GM04504 (cell line): ENCODE measurements around the gene GRIN1.

Experiments
- DNase-seq: peaks from one replicate; pipeline ENCODE4 v3.0.0-alpha.2; 2012; ENCODE audit warnings: low read depth

GRIN1 gene

DNA sequence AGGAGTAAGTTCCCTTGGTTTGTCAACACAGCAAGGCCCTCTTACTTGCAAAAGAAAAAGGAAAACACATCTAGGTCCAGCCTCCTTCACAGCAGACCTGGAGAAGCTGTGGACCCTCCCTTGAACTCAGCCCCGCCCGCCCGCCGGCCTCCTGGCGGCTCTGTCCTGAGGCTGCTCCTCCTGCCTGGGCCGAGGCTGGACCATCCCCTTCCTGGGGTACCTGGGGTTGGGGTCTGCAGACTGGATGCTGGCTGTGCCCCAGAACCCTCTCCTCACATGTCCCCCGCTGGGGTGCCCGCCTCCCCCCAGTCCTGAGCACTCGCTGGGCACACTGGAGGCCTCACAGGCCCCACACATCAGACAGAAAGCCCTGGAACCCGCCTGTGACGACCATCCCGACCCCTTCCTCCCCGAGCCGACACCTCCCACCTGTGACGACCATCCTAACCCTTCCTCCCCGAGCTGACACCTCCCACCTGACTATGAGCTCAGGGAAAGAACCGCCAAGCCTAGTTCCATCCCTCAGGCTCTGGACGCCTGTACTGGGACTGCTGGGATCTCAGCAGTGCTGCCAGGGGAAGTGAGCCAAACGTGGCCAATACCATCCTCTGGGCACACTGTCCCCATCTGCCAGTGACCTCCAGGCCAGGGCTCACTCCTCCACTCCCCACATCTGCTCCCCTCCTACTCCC lies 40.1 kb downstream of the GRIN1 start:
- no peak for DNase-seq

DNA sequence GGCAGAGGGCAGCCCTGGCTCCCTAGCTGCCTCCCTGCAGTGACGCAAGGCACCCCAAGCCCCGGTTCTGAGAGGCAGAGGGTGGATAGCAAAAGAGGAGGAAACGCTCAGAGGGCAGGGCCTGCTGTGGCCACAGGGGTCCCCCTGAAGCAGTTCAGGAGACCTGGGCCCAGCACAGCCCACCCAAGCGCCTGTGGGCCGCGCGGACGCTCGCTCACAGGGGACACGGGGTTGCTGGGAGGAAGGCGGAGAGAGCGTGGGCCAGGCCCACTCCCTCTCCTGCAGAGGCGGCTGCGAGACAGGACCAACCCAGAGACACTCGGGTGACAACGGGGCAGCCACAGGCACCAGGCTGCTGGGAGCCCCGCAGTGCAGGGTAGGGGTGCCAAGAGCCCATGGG lies 40.8 kb downstream of the GRIN1 start:
- DNase-seq, result no peak

DNA sequence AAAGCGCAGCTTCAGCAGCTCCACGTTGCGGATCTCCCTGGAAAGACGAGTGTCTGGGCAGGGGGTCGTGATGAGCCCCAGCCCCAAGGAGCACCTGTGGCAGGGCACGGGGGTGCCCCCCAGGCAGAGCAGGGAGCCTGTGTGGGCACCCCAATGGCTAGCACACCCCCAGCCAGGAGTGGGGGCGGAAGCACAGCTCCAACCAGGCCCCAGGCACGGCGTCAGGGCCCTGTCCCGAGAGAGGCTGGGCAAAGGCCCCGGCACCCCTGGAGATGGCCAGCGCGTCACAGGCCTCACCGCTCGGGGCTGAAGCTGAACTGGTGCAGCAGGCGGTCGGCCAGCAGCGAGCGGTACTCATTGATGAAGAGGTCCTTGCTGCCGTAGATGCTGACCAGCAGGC lies 41.5 kb downstream of the GRIN1 start:
- no peak for DNase-seq

DNA sequence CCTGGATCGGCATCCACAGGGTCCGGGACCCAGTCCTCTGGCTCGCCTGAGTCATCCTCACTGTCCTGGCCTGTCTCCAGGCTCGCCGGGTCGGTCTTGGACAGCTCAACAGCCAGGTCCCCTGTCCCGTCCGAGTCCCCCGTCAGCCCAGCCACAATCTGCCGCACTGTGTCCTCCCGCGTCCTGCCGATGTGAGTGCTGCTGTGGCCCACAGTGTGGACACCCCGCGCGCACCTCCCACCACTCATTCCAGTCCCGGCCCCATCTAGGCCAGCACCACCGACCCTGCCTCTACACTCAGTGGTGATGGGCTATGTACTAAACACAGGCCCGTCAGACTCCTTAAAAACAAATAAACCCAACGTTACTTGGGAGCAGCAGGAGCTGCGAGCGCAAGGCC lies 42.7 kb downstream of the GRIN1 start:
- no peak for DNase-seq

DNA sequence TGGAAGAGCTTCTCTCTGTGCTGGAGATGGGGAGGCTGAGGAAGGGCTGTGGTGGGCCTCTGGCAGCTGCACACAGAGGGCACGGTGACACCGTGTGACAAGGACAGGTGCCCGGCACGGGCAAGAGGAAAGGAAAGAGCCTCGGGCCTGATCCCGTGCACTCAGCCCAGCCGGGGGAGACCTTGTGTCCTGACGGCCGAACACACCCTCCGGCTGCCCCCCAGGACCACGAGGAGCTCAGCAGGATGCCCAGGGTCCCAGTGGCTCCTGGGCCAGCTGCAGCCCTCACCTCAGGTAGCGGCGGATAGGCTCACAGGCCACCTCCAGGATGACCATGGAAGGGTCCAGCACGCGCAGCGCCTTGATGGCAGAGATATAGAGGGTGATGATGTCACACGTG lies 43.9 kb downstream of the GRIN1 start:
- no peak for DNase-seq

DNA sequence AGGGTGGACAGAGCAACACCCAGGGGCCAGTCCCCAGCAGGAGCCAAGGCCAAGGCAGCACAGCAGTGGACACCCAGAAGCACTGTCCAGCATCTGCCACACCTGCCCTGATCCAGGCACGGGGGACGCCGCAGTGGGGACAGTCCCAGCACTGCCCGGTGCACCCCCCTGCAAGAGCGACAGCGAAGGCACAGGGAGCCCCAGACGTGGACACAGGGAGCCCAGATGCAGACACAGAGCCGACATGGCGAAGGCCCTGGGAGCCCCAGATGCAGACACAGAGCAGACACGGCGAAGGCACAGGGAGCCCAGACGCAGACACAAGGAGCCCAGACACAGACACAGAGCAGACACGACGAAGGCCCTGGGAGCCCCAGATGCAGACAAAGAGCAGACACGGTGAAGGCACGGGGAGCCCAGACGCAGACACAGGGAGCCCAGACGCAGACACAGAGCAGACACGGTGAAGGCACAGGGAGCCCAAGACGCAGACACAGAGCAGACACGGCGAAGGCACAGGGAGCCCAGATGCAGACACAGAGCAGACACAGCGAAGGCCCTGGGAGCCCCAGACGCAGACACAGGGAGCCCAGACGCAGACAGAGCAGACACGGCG lies 45.1 kb downstream of the GRIN1 start:
- no peak for DNase-seq

DNA sequence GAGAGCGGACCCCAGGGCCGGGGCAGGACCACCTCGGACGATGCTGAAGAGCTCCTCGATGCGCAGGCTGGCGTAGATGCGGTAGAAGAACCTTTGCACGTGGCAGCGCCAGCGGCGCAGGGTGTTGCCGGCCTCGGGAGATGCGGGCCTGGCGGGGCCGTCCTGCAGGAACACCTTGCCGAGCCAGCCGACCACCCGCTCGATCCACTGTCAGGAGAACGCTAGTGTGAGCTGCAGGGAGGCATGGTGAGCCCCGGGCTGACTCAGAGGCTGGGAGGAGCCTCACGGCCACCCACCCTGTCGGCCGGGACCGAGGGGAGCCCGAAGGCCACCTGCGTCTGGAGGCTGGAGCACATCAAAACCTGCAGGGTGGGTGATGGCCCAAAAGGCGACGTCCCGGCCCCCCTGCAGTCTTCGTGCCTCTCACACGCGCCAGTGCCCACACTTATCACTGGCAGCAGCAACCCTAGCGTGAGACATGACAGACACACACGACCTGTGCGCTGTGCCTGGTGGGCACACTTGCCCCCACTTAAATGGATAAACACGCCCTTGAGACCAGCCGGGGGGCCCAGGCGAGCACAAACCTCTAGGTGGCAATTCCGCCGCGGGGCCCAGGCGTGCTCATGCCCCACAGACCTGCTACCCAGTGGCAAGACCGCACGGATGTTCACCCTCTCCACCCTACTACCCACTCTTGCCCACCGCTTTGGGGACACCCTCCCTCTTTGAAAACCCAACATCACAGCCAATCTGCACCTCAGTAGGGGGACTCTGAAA lies 46.1 kb downstream of the GRIN1 start:
- DNase-seq, result no peak

DNA sequence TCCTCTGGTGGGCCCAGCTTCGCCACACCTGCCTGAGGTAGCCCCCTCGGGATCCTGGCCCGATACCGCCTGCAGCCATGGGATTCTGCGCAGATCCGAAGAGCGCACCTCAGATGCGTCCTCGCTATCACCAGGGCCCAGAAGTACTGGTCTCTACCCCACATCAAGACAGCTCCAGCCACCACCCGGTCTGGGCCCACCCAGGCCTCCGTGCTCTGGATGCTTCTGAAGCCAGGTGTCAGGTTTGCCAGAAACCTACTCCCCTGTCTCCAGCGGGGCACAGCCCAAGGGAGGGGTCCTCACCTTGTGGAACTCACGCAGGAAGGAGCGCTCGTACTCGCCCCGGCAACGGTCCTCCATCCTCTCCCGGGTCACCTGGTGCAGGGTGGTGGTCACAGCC lies 47.0 kb downstream of the GRIN1 start:
- DNase-seq, result no peak

DNA sequence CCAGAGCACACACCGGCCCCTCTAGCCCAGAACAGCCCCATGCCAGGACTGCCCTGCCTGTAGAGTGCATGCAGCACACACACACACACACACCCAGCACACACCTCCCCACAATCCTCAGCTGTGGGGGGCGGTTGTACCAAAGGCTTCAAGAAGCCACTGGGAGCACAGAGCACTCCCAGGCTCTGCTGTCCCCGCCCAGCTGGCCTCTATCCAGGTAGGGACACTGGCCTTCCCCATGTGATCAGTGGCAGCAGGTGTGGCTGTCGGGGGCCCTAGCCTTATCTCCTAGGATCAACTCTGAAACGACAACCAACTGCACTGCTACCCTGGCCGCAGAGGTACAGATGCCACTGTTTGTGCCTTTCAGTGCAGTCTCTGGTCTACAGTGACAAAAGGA lies 47.4 kb downstream of the GRIN1 start:
- DNase-seq, result no peak

DNA sequence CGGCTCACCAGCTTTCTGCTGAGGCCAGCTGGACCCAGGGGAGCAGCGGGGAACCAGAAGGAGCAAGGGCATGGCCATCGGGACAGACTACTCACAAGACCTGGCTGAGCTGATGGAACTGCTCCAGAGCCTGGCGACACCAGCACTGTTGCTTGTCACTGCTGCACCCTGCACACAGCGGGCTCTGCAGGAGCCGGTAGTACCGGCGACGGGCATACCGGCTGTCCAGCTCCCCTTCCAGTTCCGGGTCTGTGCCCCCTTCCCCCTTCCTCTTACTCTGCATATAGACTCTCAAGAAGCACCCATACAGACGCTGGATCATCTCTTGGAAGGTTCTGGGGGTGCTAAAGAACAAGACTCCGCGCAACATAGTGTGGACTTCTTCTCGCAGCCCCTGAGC lies 48.4 kb downstream of the GRIN1 start:
- no peak for DNase-seq

DNA sequence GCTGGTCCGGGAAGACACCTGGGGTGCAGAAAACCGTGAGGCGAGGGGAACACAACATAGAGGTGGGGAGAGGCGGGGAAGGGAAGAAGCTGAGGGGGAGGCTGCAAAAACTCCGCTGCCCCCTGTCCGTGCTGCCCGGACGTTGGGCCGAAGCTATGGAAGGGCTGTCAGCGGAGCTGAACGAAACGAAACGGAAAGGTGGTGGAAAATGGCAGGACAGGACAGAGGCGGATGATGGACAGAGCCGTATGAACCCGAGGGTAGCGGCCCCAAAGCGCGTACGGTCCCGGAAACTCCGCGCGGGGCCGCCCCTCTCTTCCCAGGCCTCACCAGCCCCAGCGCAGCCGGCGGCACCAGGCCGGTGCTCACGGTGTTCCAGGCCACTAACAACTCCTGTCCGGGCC lies 49.1 kb downstream of the GRIN1 start:
- DNase-seq, result no peak

DNA sequence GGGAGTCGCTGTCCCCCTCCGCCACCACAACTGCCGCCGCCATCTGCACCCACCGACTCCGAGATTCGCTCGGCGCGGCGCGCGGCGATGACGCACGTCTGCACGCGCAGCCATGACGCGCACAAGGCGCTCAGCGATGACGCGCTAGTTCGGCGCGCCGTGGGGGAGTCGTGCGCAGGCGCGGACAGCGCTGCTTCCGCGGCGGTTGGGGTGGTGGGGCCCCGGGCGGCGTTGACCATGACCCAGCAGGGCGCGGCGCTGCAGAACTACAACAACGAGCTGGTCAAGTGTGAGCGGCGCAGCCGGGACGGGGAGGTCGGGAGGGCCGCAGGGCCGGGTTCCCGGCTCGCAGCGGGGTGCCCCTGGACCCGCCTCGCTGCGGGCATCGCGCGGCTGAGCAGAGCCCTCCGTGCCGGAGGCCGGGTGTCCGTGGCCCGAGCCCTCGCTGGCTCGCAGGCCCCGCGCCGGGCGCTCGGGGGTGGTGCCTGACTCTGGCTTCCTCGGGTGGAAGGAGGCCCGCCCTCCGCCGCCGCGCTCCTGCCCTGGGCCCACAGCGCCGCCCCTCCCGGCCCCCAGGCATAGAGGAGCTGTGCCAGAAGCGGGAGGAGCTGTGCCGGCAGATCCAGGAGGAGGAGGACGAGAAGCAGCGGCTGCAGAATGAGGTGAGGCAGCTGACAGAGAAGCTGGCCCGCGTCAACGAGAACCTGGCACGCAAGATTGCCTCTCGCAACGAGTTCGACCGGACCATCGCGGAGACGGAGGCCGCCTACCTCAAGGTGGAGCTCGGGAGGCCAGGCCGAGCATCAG lies 49.7 kb downstream of the GRIN1 start, which contains the start of the genes ANAPC2 and SSNA1:
ANAPC2 (minus strand) TSS at position 71 of the 807 bp plus-strand sequence; CDS start at position 43, 28 bp downstream.
SSNA1 (plus strand) TSS at position 187 of the 807 bp plus-strand sequence; CDS start at position 238, 51 bp downstream.
- peak; percentile 82 for DNase-seq

DNA sequence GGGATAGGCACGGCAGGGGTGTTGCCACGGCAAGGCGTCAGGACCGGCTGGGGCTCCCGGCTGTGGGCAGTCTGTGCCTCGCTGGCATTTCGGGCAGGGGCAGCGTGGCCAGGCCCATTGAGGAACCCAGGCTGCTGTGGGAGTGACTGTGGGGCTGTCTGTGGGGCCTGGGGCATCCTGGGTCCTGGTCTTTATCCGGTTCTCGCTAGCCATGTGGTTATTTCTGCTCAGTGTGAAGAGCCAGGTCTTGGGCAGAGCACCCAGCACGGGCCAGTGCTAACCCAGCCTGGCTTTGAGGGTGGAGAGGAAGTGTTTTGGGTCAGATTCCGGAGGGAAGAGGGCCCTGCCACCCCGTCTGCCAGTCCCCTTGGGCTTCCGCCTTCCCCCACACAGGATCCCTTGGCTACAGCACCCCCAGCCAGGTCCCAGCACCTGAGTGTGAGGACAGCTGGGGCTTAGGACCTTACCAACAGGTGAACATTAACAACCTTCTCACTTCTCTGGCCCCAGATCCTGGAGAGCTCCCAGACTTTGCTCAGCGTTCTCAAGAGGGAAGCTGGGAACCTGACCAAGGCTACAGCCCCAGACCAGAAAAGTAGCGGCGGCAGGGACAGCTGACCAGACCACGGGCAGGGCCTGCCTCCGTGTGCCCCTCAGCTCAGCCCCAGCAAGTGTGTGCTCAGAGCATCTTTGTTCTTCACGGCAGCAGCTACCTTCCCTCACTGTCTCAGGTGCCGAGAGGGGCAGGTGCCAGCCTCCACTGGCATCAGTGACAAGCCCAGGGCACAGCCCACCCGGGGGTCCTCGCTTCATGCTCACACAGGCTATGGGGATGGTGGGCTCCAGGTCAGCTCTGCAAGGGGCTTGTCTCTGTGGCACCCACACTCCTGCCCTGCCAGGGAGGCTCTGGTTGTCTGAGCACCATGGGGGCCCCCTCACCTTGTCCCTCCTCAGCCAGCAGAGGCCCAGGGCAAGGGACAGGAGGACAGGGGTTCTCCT lies 50.6 kb downstream of the GRIN1 start:
- no peak for DNase-seq

DNA sequence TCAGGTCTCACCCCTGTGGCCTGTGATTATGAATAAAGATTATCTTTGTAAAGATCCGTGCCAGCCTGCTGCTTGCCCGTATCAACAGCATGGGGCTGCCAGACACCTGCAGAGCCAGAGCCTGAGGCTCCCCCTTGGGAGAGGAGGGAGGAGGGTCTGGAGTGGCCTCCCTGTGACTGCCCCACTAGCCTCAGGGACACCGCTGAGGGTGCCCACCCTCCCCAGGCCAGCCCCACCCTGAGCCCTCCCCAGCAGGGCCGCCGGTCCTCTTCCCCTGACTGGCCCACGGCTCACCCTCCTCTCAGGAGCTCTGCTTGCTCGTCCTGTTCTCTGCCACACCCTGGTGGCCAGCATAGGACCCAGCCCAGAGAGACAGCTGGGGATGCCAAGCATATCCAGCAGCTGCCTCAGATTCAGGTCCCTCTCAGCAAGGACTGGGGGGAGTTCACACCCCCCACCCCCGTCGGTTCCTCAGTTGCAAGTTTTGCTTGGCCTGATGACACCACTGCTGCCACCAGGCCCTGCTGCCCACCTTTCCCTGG lies 51.4 kb downstream of the GRIN1 start:
- DNase-seq, result no peak

DNA sequence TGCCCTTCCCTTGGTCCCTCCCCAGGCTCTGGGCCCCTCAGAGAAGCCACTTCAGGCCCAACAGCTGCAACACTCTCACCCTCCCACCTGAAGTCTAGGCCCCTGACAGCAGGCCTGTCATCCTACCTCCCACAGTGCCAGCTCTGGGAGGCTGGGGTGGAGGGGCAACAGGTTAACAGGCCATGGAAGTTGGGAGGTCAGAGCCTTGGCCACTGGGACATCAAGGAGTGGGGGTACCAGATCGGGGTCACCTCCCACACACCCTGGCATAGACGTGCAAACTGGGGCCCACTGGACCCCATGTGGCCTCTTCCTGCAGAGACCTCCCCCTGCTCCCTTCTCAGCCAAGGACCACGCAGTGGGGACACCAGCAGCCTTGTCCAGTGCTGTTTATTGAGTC lies 52.3 kb downstream of the GRIN1 start:
- no peak for DNase-seq

DNA sequence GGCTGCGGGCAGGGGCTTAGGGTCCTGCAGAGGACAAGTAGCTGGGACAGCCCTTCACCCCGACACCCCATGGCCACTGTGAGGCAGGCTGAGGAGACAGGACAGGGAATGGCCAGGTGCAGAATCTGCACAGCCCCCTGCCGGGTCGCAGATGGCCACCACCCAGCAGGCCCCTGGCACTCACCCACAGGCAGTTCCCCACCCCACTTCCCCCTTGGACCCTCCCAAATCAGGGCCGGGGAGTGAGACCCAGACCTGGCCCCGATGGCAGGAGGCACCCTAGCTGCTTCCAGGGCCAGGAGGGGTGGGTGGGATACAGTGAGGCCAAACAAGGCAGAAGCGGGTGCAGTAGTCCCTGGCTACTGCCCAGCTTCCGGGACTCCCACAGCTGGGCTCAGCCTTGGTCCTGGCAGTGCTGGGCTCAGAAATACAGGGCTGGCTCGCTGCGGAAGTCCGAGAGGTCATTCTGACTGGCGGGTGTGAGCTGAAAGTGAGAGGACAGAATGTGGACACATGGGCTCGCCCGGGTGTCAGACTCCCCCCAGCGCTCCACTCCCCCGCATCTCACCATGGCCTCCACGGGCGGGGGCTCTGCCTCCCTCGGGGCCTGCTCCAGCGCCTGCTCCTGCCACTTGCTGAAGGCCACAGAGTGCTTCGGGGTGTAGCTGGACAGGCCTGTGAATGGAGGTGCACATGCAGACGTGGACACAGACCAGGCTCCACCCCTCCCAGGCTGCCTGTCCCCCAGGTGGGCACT lies 52.9 kb downstream of the GRIN1 start:
- DNase-seq, result no peak

DNA sequence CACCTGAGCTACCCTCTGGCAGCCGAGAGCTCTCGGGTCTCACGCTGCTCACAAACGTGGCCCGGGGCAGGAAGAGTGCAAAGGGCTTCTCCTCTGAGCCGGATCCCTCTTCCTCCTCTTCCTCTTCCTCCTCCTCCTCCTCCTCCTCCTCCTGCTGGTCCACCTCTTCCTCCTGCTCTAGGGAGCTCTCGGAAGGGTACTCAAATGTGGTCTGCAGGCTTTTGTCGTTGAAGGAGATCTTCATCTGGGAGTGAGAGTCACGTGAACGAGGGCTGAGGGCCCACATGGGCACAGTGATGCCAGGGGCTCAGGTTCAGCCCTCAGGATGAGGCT lies 53.5 kb downstream of the GRIN1 start:
- no peak for DNase-seq

DNA sequence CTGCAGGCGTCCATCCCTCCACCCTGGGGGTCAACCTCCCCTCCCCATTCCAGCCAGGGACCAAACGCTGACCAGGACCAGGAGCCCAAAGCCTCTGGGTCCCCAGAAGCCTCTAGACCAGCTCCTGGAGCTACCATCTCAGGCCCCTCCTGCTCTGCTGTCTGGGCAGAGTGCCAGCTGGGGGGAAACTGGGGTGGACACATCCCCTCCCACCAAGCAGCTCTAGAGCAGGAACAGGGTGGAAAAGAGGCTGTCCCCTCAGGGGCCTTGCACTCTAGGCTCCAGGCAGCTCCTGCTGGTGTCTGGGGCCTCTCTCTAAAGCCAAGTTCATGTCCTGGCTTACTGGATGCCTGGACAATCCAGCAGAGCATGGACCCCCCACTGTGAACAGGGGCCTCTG lies 53.9 kb downstream of the GRIN1 start:
- no peak for DNase-seq

DNA sequence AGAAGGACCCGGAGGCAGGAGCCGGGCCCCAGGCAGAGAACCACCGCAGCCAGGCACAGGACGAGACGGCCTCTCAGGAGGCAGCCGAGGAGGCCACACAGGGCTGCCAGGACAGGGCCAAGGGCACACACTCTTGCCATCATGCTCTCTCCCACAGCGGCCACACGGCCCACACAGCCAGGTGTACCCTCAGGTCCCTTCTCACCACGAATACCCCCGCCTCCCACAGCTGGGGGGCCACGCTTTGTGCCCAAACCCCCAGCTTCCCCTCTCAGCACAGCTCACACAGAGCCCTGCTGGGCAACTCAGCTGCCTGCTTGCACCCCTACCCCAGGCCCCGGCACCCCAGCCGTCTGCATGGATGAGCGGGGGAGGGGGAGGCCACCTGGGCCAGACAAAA lies 54.8 kb downstream of the GRIN1 start:
- DNase-seq, result no peak

DNA sequence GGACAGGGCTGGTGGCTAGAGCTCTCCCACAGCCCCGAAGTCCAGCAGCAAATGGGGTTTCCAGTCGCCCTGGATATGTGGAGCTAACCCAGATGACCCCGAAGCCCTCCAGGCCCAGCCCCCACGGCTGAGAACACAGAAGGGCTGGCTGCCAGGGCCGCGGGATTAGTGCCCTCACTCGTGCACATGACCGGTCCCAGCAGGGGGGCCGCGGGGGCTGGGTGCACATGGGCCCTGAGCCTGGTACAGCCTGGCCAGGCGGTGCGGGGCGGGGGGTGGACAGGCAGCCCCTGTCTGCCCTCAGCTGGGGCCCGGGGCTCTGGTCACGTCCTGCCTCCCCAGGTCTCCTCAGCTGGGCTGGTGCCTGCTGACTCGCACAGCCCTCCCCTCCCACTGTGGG lies 55.4 kb downstream of the GRIN1 start:
- DNase-seq, result no peak
